NCI-H1930 (cell line): ENCODE results near the gene VWA5B1.

ENCODE experiments used
- DNase-seq, 2 experiments: peaks; one replicate each; lab custom pipeline; 2025; lab: John Stamatoyannopoulos, UW

The VWA5B1 gene

GRCh38 chr1:20367626-20368025, 77.0 kb downstream of the VWA5B1 start:
- DNase-seq = no peak

GRCh38 chr1:20368866-20369470, 78.3 kb downstream of the VWA5B1 start:
- DNase-seq = no peak

GRCh38 chr1:20370698-20371097, 80.0 kb downstream of the VWA5B1 start:
- no peak for DNase-seq

- no peak for DNase-seq
Observed at GRCh38 chr1:20371411-20371810, 80.7 kb downstream of the VWA5B1 start.

- no peak for DNase-seq
Observed at GRCh38 chr1:20371883-20372282, 81.2 kb downstream of the VWA5B1 start.

- DNase-seq = no peak
Observed at GRCh38 chr1:20372676-20373075, 82.0 kb downstream of the VWA5B1 start.

GRCh38 chr1:20373286-20373685, 82.6 kb downstream of the VWA5B1 start:
- no peak for DNase-seq

- DNase-seq = no peak
Observed at GRCh38 chr1:20373764-20374163, 83.1 kb downstream of the VWA5B1 start.

- DNase-seq = no peak
Observed at GRCh38 chr1:20375563-20375962, 84.9 kb downstream of the VWA5B1 start.

- no peak for DNase-seq
Observed at GRCh38 chr1:20376171-20376570, 85.5 kb downstream of the VWA5B1 start.

GRCh38 chr1:20376880-20377494, 86.3 kb downstream of the VWA5B1 start:
- DNase-seq = peak in 1 of 2 experiments; percentile 11

GRCh38 chr1:20377516-20378270, 87.0 kb downstream of the VWA5B1 start:
- no peak for DNase-seq

GRCh38 chr1:20379075-20379474, 88.4 kb downstream of the VWA5B1 start:
- DNase-seq = no peak

- DNase-seq = no peak
Observed at GRCh38 chr1:20380175-20380574, 89.5 kb downstream of the VWA5B1 start.

GRCh38 chr1:20380616-20381035, 90.0 kb downstream of the VWA5B1 start:
- DNase-seq = no peak

- no peak for DNase-seq
Observed at GRCh38 chr1:20381045-20381641, 90.5 kb downstream of the VWA5B1 start.

- DNase-seq = no peak
Observed at GRCh38 chr1:20381961-20382360, 91.3 kb downstream of the VWA5B1 start.

- DNase-seq = no peak
Observed at GRCh38 chr1:20382711-20383110, 92.0 kb downstream of the VWA5B1 start.

GRCh38 chr1:20383631-20384030, 93.0 kb downstream of the VWA5B1 start:
- no peak for DNase-seq

- DNase-seq = no peak
Observed at GRCh38 chr1:20385630-20386029, 95.0 kb downstream of the VWA5B1 start.

GRCh38 chr1:20386323-20387081, 95.8 kb downstream of the VWA5B1 start:
- no peak for DNase-seq

- no peak for DNase-seq
Observed at GRCh38 chr1:20389571-20389970, 98.9 kb downstream of the VWA5B1 start.
